ENCODE results near the gene PPP1R3G. TPM values are rescaled to one million over a fixed set of nuclear protein-coding genes. Genes with fewer than 3 reads are reported as not detected.

PPP1R3G gene
- total and polyA plus RNA-seq, 2 donors (not counting 1 experiment from before 2014, with no cell fraction given), result 0.09 to 0.25 TPM

GRCh38 chr6:5111626-5112025 lies 26.5 kb downstream of the PPP1R3G start:
- ATAC-seq (ENCODE audit: low read depth) (no peak), DNase-seq (no peak)
- intact Hi-C loops (cut with micrococcal nuclease), result no loop called here
- Mint-ChIP-seq H3K27ac (no peak overlapping the region), H3K4me1 (no peaks in the 10 kb centered on the region), H3K27me3 (no peaks in the 10 kb centered on the region), H3K4me3 (no peak overlapping the region), H3K9me3 (ENCODE audit: insufficient read depth) (no peaks in the 10 kb centered on the region)
- Histone ChIP-seq H3K4me1 (ENCODE audit: control insufficient read depth in 2 of 2, insufficient read depth in 2 of 2, low read length in 2 of 2) (no peaks in the 10 kb centered on the region), H2AFZ (ENCODE audit: insufficient read depth, low read depth, low read length, poor library complexity, severe bottlenecking) (no peak overlapping the region), H3K36me3 (replicated peaks in 1 of 2; ENCODE audit: control extremely low read depth in 1 of 2, control insufficient read depth in 1 of 2, extremely low read depth in 1 of 2, insufficient read depth in 2 of 2, low read length in 1 of 2) (peaks cover 0 to 8% of the 10 kb centered on the region in 2 experiments), H3K4me3 (ENCODE audit: control extremely low read depth in 1 of 5, extremely low read depth in 1 of 5, insufficient read depth in 1 of 5, low read depth in 2 of 5, low read length in 4 of 5) (no peak overlapping the region), H4K20me1 (ENCODE audit: control insufficient read depth, insufficient read depth, low read length, poor library complexity, severe bottlenecking) (no peaks in the 10 kb centered on the region), H3K4me2 (replicated peaks; ENCODE audit: low read depth, low read length, poor library complexity, severe bottlenecking) (no peak overlapping the region), H3K27me3 (replicated peaks in 1 of 4; ENCODE audit: control extremely low read depth in 1 of 4, control insufficient read depth in 3 of 4, insufficient read depth in 4 of 4, low read length in 3 of 4) (no peaks in the 10 kb centered on the region), H3K79me2 (ENCODE audit: control insufficient read depth, insufficient read depth, low read length) (no peaks in the 10 kb centered on the region), H3K9ac (ENCODE audit: low read length) (no peak overlapping the region), H3K9me3 (ENCODE audit: control extremely low read depth in 1 of 3, control insufficient read depth in 2 of 3, insufficient read depth in 1 of 3, low read length in 2 of 3) (no peaks in the 10 kb centered on the region), H3K27ac (ENCODE audit: low read length in 2 of 2) (no peak overlapping the region)
- TF ChIP-seq CTCF (IDR thresholded peaks at IDR 0.05) (no peak), EZH2 (IDR thresholded peaks at IDR 0.05; ENCODE audit: borderline replicate concordance, insufficient read depth, low read depth, low read length, poor library complexity, severe bottlenecking) (no peak)
- ChIA-PET CTCF (no interaction called here), POLR2A (no interaction called here)
- 97% methylated on average over 6 of the region's 7 CpGs for WGBS (ENCODE audit: insufficient coverage)

- H3K27me3 ChIP-seq (replicated peaks in 1 of 4; ENCODE audit: control extremely low read depth in 1 of 4, control insufficient read depth in 3 of 4, insufficient read depth in 4 of 4, low read length in 3 of 4), result no peaks in the 10 kb centered on the region
- H3K9me3 Mint-ChIP-seq (ENCODE audit: insufficient read depth), result no peaks in the 10 kb centered on the region
- no peak overlapping the region for H3K4me2 ChIP-seq (replicated peaks; ENCODE audit: low read depth, low read length, poor library complexity, severe bottlenecking)
- H4K20me1 ChIP-seq (ENCODE audit: control insufficient read depth, insufficient read depth, low read length, poor library complexity, severe bottlenecking), result no peaks in the 10 kb centered on the region
- H3K27ac Mint-ChIP-seq, result no peak overlapping the region
- H3K9ac ChIP-seq (ENCODE audit: low read length), result no peak overlapping the region
- H3K4me3 Mint-ChIP-seq, result no peak overlapping the region
- ChIA-PET POLR2A (no interaction called here), CTCF (no interaction called here)
- H3K4me1 ChIP-seq (ENCODE audit: control insufficient read depth in 2 of 2, insufficient read depth in 2 of 2, low read length in 2 of 2), result no peaks in the 10 kb centered on the region
- intact Hi-C loops (cut with micrococcal nuclease), result no loop called here
- 79% methylated on average over 17 of the region's 17 CpGs for WGBS (ENCODE audit: insufficient coverage)
- ATAC-seq (ENCODE audit: low read depth) (no peak), DNase-seq (no peak)
- TF ChIP-seq CTCF (IDR thresholded peaks at IDR 0.05) (no peak), EZH2 (IDR thresholded peaks at IDR 0.05; ENCODE audit: borderline replicate concordance, insufficient read depth, low read depth, low read length, poor library complexity, severe bottlenecking) (no peak)
- no peaks in the 10 kb centered on the region for H3K4me1 Mint-ChIP-seq
- H3K4me3 ChIP-seq (ENCODE audit: control extremely low read depth in 1 of 5, extremely low read depth in 1 of 5, insufficient read depth in 1 of 5, low read depth in 2 of 5, low read length in 4 of 5), result no peak overlapping the region
- H3K79me2 ChIP-seq (ENCODE audit: control insufficient read depth, insufficient read depth, low read length), result no peaks in the 10 kb centered on the region
- H3K27me3 Mint-ChIP-seq, result no peaks in the 10 kb centered on the region
- peaks cover 0 to 8% of the 10 kb centered on the region in 2 experiments for H3K36me3 ChIP-seq (replicated peaks in 1 of 2; ENCODE audit: control extremely low read depth in 1 of 2, control insufficient read depth in 1 of 2, extremely low read depth in 1 of 2, insufficient read depth in 2 of 2, low read length in 1 of 2)
- H2AFZ ChIP-seq (ENCODE audit: insufficient read depth, low read depth, low read length, poor library complexity, severe bottlenecking), result no peak overlapping the region
- H3K27ac ChIP-seq (ENCODE audit: low read length in 2 of 2), result no peak overlapping the region
- H3K9me3 ChIP-seq (ENCODE audit: control extremely low read depth in 1 of 3, control insufficient read depth in 2 of 3, insufficient read depth in 1 of 3, low read length in 2 of 3), result no peaks in the 10 kb centered on the region
Observed at GRCh38 chr6:5112066-5112799, 27.1 kb downstream of the PPP1R3G start.
